Osteoblast (primary cell): ENCODE measurements around the gene OR52N5. TPM values are rescaled to one million over a fixed set of nuclear protein-coding genes. Genes with fewer than 3 reads are reported as not detected.

Experiments used
- DNase-seq: peaks from one replicate; pipeline ENCODE4 v3.0.0; 2011; ENCODE audit warnings: low spot score, mixed read lengths; ENCODE audit not compliant: insufficient read length; ENCODE audit errors: missing footprints
- H2AFZ ChIP-seq: 2 replicates; pipeline ENCODE4 v1.6.0; 2011; ENCODE audit warnings: mild to moderate bottlenecking, low read length
- H3K27ac ChIP-seq: 2 replicates; pipeline ENCODE4 v1.5.1; 2011; ENCODE audit warnings: mild to moderate bottlenecking, low read depth, low read length, moderate library complexity
- H3K27me3 ChIP-seq: 2 replicates; pipeline ENCODE4 v1.6.0; 2012; ENCODE audit warnings: mild to moderate bottlenecking, control low read depth, inconsistent platforms, low read length, moderate library complexity; ENCODE audit not compliant: insufficient read depth
- H3K36me3 ChIP-seq: 2 replicates; pipeline ENCODE4 v1.5.1; 2011; ENCODE audit warnings: mild to moderate bottlenecking, low read length, control low read depth, moderate library complexity; ENCODE audit not compliant: insufficient read depth
- H3K4me1 ChIP-seq: 2 replicates; pipeline ENCODE4 v1.5.1; 2011; ENCODE audit warnings: mild to moderate bottlenecking, low read length, control low read depth, moderate library complexity; ENCODE audit not compliant: insufficient read depth
- H3K4me2 ChIP-seq: 2 replicates; pipeline ENCODE4 v1.6.0; 2011; ENCODE audit warnings: mild to moderate bottlenecking, low read length; ENCODE audit not compliant: insufficient read depth
- H3K4me3 ChIP-seq: fragments of 200-600 bp; sonication (generic); 3 replicates; pipeline ENCODE4 v1.5.1; 2012; ENCODE audit warnings: mild to moderate bottlenecking, low read length, inconsistent platforms; ENCODE audit not compliant: insufficient read depth
- H3K79me2 ChIP-seq: 2 replicates; pipeline ENCODE4 v1.6.0; 2012; ENCODE audit warnings: mild to moderate bottlenecking, low read length, control low read depth, inconsistent platforms; ENCODE audit not compliant: insufficient read depth
- H3K9me3 ChIP-seq: 2 replicates; pipeline ENCODE4 v1.5.1; 2011; ENCODE audit warnings: low read depth, low read length, control low read depth
- H4K20me1 ChIP-seq: 2 replicates; pipeline ENCODE4 v1.6.0; 2012; ENCODE audit warnings: mild to moderate bottlenecking, low read length, control low read depth; ENCODE audit not compliant: insufficient read depth
- total RNA-seq: library from RNA; depleted of rRNA; stranded (reverse); fragments of >200 nt; gene quantifications from 2 replicates; pipeline ENCODE4 v1.2.3, GENCODE V29; 2012
- TF ChIP-seq, protein P1 (sequence below): IDR thresholded peaks from 2 replicates; pipeline ENCODE4 v1.5.1; 2011; ENCODE audit warnings: mild to moderate bottlenecking, low read depth, low read length, moderate library complexity; ENCODE audit errors: extremely low read depth

OR52N5 gene
- total RNA-seq, 1 donor: not detected

GRCh38 chr11:5803982-5804381 is 20.8 kb upstream of the OR52N5 start:
- Histone ChIP-seq H3K79me2 (no peaks in the 10 kb centered on the region), H2AFZ (no peak overlapping the region), H3K4me2 (no peak overlapping the region), H3K36me3 (no peaks in the 10 kb centered on the region), H3K4me1 (peaks cover 1% of the 10 kb centered on the region), H3K27ac (no peak overlapping the region), H3K4me3 (no peak overlapping the region), H3K9me3 (no peaks in the 10 kb centered on the region), H3K27me3 (no peaks in the 10 kb centered on the region), H4K20me1 (no peaks in the 10 kb centered on the region)
- no peak for DNase-seq
- TF ChIP-seq, protein P1, sequence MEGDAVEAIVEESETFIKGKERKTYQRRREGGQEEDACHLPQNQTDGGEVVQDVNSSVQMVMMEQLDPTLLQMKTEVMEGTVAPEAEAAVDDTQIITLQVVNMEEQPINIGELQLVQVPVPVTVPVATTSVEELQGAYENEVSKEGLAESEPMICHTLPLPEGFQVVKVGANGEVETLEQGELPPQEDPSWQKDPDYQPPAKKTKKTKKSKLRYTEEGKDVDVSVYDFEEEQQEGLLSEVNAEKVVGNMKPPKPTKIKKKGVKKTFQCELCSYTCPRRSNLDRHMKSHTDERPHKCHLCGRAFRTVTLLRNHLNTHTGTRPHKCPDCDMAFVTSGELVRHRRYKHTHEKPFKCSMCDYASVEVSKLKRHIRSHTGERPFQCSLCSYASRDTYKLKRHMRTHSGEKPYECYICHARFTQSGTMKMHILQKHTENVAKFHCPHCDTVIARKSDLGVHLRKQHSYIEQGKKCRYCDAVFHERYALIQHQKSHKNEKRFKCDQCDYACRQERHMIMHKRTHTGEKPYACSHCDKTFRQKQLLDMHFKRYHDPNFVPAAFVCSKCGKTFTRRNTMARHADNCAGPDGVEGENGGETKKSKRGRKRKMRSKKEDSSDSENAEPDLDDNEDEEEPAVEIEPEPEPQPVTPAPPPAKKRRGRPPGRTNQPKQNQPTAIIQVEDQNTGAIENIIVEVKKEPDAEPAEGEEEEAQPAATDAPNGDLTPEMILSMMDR: no peak

- TF ChIP-seq, protein P1: no peak
- no peak overlapping the region for H3K4me3 ChIP-seq
- no peaks in the 10 kb centered on the region for H3K79me2 ChIP-seq
- H3K4me1 ChIP-seq: no peaks in the 10 kb centered on the region
- no peak overlapping the region for H3K27ac ChIP-seq
- DNase-seq: no peak
- no peak overlapping the region for H2AFZ ChIP-seq
- no peak overlapping the region for H3K4me2 ChIP-seq
- H3K9me3 ChIP-seq: no peaks in the 10 kb centered on the region
- no peaks in the 10 kb centered on the region for H3K36me3 ChIP-seq
- H4K20me1 ChIP-seq: no peaks in the 10 kb centered on the region
- H3K27me3 ChIP-seq: no peaks in the 10 kb centered on the region
Measured at GRCh38 chr11:5796541-5796940, 13.4 kb upstream of the OR52N5 start.

DNA sequence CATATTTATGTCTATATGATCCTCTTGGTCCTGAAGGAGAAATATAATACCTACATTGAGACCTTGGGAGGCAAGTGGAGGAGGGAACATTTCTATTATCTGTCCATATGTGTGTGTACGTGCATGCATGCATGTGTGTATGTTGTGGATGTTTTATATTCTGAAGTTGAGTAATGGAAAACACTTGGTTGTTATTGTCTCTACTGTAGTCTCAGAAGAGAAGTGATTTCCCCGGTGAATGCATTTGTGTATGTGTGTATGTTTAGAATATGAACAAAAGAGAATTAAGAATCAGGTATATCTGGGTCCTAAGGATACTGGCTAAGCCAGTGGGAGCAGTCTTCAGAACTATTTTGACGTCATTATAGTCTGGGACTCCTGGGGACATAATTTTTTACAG is 8.0 kb upstream of the OR52N5 start, which contains the start of gene OR52N1:
Gene OR52N1 (minus strand): TSS at position 101 of the 400 bp plus-strand sequence. CDS start 2,449 bp downstream, outside the sequence.
- H3K9me3 ChIP-seq: no peaks in the 10 kb centered on the region
- H3K27me3 ChIP-seq: no peaks in the 10 kb centered on the region
- TF ChIP-seq, protein P1: no peak
- H3K79me2 ChIP-seq: no peaks in the 10 kb centered on the region
- H3K4me3 ChIP-seq: no peak within 1 kb of the TSS
- H3K27ac ChIP-seq: no peak within 1 kb of the TSS
- no peaks in the 10 kb centered on the region for H3K36me3 ChIP-seq
- DNase-seq: no peak
- H3K4me1 ChIP-seq: no peaks in the 10 kb centered on the region
- H3K4me2 ChIP-seq: no peak within 1 kb of the TSS
- no peak within 1 kb of the TSS for H2AFZ ChIP-seq
- no peaks in the 10 kb centered on the region for H4K20me1 ChIP-seq

GRCh38 chr11:5767056-5767455 is 16.1 kb downstream of the OR52N5 start:
- H3K4me2 ChIP-seq: no peak overlapping the region
- TF ChIP-seq, protein P1: no peak
- no peaks in the 10 kb centered on the region for H3K9me3 ChIP-seq
- no peaks in the 10 kb centered on the region for H4K20me1 ChIP-seq
- H3K27ac ChIP-seq: no peak overlapping the region
- H2AFZ ChIP-seq: no peak overlapping the region
- H3K27me3 ChIP-seq: no peaks in the 10 kb centered on the region
- no peak overlapping the region for H3K4me3 ChIP-seq
- no peaks in the 10 kb centered on the region for H3K36me3 ChIP-seq
- no peak for DNase-seq
- H3K4me1 ChIP-seq: no peaks in the 10 kb centered on the region
- no peaks in the 10 kb centered on the region for H3K79me2 ChIP-seq
